GM10266 (cell line): ENCODE results near the gene NTRK1.

Source experiments
- DNase-seq: peaks from one replicate; pipeline ENCODE4 v3.0.0; 2012; ENCODE audit errors: extremely low spot score
- TF ChIP-seq, protein P1 (sequence below): IDR thresholded peaks from 2 replicates; pipeline ENCODE4 v1.5.1; 2012; ENCODE audit warnings: mild to moderate bottlenecking, low read depth; ENCODE audit not compliant: control insufficient read depth, insufficient read depth; ENCODE audit errors: missing control alignments

The NTRK1 gene

DNA sequence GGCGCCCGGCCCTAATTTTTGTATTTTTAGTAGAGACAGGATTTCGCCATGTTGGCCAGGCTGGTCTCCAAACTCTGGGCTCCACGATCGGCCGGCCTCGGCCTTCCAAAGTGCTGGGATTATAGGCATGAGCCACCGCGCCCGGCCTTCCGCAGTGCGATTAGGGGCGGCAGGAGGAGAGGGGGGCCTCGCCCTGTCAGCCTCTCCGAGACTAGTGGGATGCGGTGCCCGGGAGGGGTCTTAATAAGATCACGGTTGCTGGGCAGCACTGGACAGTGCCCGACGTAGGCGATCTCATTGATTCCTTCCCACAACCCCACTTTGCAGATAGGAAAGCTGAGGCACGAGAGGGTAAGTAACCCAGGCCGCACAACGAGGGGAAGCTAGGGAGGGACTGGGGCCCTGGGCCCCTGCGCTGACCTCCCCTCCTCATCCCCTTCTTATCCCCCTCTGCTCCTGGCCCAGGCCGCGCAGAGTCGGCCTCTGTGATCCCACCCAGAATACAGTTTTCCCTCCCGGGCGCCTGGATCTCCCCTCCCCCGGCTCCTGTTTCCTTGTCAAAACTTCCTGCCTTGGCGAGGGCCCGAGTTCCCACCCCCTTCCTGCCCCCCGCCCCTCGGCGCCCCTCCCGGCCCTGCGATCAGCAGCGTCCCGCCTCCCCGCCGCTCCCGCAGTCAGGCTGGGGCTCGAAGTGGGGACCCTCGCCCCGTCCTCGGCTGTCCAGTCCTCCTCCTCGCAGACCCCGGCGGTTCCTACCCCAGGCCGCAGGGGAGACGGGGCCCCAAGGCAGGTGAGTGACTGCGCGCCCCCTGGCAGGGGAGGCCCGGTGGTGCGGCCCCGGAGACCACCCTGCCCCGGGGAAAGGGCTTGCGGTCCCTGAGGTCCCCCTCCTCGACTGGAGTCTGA, 32.6 kb downstream of the NTRK1 start, which contains the start of gene PEAR1:
TSS of gene PEAR1 (plus strand) at position 671 of the 906 bp plus-strand sequence. CDS start 10,209 bp downstream, outside the sequence.
- TF ChIP-seq, protein P1, sequence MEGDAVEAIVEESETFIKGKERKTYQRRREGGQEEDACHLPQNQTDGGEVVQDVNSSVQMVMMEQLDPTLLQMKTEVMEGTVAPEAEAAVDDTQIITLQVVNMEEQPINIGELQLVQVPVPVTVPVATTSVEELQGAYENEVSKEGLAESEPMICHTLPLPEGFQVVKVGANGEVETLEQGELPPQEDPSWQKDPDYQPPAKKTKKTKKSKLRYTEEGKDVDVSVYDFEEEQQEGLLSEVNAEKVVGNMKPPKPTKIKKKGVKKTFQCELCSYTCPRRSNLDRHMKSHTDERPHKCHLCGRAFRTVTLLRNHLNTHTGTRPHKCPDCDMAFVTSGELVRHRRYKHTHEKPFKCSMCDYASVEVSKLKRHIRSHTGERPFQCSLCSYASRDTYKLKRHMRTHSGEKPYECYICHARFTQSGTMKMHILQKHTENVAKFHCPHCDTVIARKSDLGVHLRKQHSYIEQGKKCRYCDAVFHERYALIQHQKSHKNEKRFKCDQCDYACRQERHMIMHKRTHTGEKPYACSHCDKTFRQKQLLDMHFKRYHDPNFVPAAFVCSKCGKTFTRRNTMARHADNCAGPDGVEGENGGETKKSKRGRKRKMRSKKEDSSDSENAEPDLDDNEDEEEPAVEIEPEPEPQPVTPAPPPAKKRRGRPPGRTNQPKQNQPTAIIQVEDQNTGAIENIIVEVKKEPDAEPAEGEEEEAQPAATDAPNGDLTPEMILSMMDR, result no peak
- DNase-seq, result no peak

DNA sequence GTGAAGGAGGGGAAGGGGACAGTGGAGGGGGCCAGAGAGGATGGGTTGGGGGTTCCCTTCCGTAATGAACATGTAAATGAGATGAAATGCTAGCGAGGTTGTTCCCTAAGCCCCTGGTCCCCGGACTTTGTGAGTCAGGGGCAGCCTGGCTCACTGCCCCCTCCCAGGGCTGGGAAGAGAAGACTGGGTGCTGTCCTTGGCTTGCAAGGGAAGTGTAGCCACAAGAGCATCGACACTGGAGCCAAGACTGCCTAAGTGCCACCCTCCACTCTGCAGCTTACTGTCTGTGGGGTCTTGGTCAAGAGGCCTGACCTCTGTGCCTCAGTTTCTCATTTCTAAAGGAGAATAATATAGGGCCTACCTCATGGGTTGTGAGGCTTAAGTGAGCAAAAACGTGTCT, 33.3 kb downstream of the NTRK1 start:
- DNase-seq, result no peak
- TF ChIP-seq, protein P1, result no peak

DNA sequence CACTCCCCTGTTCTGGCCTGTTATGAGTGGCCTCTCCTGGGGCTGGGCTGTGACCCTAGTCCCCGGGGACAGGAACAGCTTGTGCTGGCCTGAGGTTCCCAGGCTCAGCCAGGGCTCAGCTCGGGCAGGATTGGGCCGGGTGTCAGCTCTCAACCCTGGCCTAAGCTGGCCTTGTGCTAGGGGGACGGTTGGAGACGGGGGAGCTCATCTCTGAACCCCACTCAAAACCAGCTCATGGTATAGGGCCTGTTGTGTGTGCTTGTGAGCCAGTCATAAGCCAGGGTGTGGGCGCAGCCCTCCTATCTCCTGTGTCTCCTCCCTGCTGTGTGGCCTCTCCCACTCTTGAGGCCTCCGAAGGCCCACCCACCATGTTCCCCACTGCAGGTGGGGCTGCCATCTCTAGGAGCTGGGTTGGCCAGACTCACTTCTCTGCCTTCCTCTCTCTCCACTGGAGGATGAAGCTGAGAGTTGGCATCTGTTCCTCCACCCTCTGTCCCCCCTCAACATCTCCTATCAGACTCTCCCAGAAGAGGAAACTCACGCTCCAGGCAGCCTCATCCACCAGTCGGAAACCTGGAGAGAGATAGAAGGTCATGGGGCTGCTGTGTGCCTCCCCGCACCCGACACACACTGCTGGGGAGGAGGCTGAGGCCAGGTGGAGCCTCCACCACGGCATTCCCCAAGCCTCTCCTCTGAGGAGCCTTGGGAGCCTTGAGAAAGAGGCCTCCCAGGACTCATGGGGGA, 34.2 kb downstream of the NTRK1 start:
- DNase-seq, result no peak
- TF ChIP-seq, protein P1, result no peak

- DNase-seq, result no peak
- TF ChIP-seq, protein P1, result no peak
These were observed 34.8 kb downstream of the NTRK1 start for GRCh38 chr1:156895455-156895812.

- no peak for DNase-seq
- TF ChIP-seq, protein P1, result no peak
These were observed 35.3 kb downstream of the NTRK1 start for GRCh38 chr1:156895927-156896326.

DNA sequence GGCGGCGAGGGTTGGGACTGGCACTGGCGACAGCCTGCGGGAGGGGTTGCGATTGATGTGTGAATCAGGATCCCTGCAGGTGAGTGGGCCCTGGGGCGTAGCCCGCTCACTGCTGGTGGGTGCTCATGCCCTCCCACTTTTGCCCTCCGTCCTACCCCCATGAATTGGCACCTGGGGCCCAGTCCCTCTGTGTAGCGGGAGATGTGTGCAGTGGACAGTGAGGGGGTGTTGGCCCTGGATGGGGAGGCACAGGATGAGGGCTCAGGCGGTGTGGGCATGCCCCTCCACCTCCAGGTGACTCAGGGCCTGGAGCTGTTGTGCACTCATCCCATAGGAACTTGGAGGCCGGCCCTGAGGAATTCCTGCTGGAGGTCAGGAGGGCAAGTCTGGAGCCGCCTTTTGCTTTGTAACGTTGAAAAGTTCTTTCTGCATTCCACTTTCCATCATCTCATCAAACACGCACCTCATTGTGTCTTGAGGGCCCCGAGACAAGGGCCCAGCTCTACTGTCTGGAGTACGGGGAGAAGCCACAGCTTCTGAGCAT, 35.9 kb downstream of the NTRK1 start:
- TF ChIP-seq, protein P1, result no peak
- no peak for DNase-seq
